Endometrial microvascular endothelial cells (primary cell): ENCODE measurements around the gene TAS1R2. TPM values are rescaled to one million over a fixed set of nuclear protein-coding genes. Genes with fewer than 3 reads are reported as not detected.
"Not testable (repeated sequence)": the region's sequence is repeated elsewhere in the genome, so short reads cannot be mapped to it uniquely, and the experiment has no call there.

Source experiments
- in situ Hi-C: cut with HindIII; loops from 2 replicates; pipeline ENCODE4 v1.10.0; 2017; ENCODE audit warnings: low sequenced_read_pairs, low pct_unique_long_range_greater_than_20kb; ENCODE audit errors: inconsistent ontology term
- total RNA-seq: library from RNA; depleted of rRNA; stranded (reverse); fragments of >200 nt; gene quantifications from one replicate; pipeline ENCODE4 v1.2.3, GENCODE V29; 2015; ENCODE audit errors: inconsistent ontology term

The TAS1R2 gene
- total RNA-seq, 1 donor from 2014 or later: not detected

- in situ Hi-C loops: no loop called here
Measured at GRCh38 chr1:18840145-18840544, 19.3 kb downstream of the TAS1R2 start.

DNA sequence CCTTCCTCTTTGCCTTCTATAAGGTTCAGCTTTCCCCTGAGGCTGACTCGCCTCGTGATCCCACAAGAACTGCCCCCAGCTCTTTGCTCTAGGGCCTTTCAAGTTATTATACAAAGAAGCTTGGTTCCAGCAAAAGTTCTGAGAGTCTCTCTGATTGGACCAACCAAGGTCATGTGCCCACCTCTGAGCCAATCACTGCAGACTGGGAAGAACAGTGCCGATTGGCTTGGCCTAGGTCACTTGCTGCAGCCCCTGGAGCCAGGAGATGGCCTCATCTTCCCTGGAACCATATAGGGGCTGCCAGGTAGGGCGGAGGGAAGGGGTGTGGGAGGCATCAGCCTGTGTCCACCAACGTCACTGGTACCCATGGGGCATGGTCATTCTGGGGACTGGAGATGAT, 22.8 kb downstream of the TAS1R2 start:
- in situ Hi-C loops: no loop called here

- in situ Hi-C loops: not testable (repeated sequence)
Measured at GRCh38 chr1:18832319-18832718, 27.1 kb downstream of the TAS1R2 start.

- in situ Hi-C loops: no loop called here
Measured at GRCh38 chr1:18831656-18832055, 27.8 kb downstream of the TAS1R2 start.

DNA sequence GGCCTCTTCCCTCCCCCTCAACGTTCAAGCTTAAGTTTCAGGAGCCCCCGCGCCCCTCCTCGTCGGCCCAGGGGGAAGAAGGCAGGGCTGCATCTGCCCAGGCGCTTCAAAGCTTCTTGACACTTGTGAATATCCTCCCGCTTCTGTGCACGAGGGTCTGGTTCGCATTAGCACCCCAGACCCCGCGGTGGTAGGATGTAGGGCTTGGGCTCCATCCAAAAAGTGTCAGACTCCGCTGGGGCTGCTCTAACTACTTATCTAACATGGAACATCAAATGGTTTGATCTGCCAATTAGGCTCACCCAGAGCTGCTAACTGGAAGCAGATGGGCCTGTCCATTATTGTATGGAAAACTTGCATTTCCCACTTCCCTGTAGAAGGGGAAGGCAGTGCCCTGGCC, 28.9 kb downstream of the TAS1R2 start:
- in situ Hi-C loops: no loop called here

- in situ Hi-C loops: no loop called here
Measured at GRCh38 chr1:18829671-18830070, 29.8 kb downstream of the TAS1R2 start.

DNA sequence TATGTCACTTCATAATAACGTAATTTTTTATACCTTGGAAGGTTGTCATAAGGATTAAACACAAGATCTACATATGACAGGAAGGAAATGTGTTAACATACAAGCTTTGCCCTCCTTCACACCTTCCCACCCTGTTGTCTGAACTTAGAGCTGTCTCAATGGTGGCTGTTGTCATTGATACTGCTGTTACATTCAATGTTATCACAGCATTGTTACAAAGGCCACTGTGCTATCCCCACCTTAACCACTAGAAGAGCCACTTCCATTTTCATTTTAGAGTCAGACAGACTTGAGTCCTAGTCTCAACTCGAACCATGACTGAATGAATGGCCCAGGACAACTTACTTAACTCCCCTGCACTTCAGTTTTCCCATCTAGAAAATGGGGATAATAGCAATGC, 31.2 kb downstream of the TAS1R2 start:
- in situ Hi-C loops: no loop called here

GRCh38 chr1:18823438-18823837, 36.0 kb downstream of the TAS1R2 start:
- in situ Hi-C loops: no loop called here

DNA sequence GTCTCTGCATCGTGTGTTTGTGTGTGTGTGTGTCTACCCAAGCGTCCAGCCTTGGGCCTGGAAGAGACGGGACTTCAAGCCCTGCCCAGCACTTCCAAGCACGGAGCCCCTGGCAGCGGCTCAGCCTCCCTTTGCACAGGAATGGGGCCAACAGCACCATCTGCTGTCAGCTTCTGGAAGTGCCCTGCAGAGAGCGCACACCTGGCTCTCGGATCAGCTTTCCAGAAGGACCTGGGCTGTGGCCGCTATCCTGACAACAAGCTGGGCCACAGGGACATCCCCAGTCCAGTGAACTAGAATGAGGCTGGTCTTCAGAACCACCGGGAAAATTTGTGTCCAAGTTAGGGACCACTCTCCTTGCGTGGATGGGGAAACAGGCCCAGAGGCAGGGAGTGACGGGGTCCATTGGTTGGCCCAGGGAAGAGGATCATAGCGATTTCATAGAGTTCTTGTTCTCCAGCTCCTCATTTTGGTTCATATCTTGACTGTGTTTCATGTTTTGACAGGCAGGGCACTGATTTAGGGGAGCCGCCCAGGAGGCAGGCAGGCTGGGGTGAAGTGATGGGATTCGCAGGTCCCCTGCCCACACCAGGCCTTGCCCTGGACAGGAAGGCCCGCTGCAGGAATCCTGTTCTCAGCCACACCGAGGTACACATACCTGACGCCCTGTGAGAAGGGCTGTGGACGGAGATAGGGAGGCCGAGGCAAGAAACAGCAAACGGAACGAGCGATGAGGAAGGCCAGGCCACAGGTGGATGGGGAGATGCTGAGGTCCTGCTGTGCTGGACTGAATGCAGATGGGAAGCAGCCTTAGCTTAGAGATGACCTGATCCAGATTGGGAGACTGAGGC, 38.4 kb downstream of the TAS1R2 start:
- in situ Hi-C loops: no loop called here

DNA sequence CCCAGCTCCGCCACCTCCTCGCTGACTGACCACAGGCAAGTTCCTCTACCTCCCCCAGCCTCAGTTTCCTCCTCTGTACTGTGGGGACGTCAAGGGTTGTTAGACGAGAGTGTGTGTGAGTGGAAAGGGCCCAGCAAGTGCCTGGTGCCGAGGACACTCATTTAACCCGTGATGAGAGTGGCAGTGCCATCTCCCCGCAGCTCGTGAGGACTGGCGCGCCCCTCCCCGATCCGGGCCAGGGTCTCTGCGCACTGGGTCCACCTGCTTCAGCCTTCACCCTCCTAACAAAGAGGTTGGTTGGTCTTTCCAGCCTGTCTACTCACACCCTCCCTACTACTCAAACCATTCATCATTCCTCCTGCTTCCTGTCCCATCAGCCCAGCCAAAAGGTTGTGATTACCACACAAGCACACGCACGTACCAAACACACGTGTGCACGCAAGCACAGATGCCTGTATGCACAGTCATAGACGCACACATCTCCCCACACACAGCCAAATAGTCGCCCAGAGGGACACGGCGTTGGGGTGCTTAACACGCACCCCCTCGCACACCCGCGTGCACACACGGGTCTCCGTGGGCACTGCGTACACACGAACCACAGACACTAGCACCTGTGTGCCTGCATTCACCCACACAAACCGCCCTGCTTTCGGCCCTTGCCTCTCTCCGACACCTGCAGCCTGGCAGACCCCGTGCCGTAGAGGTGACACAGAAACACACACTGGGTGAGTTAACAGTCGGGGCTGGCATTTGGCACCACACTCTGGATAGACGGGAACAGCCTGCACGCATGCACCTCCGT, 39.3 kb downstream of the TAS1R2 start:
- in situ Hi-C loops: no loop called here

DNA sequence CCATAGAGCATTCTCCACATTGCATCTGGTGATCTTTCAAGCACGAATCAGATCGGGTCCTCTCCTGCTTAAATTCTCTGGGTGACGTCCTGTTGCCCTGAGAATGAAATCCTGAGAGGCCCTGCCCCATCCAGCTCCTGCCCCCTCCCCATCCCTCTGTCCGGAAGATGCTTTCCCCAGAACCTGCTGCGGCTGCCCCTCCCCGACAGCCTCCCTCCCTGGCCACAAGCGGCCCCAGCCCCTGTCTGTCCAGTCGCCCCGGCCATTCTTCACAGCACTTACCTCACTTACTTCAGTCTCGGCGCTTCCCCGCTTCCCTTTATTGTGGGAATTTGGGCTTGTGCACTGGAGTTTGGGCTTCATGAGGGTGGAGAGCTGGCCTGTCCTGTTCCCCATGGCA, 40.3 kb downstream of the TAS1R2 start:
- in situ Hi-C loops: no loop called here

GRCh38 chr1:18817795-18818435, 41.5 kb downstream of the TAS1R2 start:
- in situ Hi-C loops: no loop called here

GRCh38 chr1:18817316-18817715, 42.1 kb downstream of the TAS1R2 start:
- in situ Hi-C loops: no loop called here

DNA sequence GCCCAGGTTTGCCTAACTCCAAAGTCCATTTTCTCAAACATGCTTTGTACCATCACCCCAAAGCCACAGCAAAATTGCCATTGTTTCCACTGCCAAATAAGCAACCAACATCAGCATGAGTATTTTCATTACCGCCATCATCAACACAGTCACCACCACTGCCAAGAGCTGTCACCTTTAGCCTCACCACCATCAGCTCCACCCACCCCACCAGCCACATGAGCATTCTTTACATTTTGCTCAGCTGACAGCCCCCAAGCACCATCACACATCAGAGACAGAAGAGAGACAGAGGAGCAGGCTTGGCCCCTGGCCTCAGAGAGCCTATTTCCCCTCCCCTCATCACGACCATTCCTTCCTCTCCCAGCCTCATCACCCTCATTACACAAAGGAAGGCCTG, 42.7 kb downstream of the TAS1R2 start:
- in situ Hi-C loops: no loop called here

DNA sequence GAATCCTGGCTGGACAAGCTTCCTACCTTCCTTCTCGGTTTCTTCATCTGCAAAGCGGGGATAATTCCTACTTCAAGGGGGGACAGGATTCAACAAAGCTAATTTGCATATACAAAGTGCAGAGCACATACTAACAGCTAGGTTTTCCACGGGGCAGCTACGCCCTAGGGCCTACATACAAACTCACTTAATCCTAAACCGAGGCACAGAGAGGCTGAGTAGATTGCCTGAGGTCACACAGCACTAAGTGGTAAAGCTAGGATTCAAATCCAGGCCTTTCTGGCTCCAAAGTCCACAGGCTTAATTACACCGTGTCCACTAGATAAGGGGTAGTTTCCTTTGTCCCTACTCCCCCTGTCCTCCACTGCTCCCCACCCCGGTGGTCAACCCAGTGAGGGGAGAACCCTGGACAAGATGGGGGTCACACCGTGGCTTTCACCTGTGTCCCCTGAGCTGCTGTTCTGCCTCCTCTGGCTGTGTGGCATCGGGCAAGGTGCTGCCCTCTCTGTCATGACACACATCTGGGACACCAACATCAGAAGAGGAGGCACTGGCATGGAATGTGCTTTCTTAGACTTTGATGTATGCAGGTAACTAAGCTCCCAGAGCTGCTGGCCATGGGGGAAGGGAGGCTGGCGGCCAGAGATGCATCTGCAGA, 44.5 kb downstream of the TAS1R2 start:
- in situ Hi-C loops: no loop called here

DNA sequence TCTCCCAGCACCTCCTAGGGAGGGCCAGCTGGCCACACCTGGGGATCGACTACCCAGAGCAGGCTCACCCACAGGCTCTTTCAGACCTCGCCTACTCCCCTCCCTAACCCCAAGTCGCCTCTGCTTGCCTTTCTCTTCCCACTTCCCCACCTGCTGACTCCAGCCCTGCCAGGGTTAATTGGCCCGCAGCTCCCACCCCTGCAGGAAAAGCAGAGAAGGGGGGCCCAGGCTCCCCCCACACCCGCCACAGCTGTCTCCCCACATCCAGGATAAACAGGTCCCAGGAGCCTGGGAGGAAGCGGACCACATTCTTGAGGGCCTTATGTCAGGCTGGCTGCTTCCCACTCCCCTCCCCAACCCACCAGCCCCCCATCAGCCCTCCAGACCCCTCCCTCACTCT, 45.0 kb downstream of the TAS1R2 start:
- in situ Hi-C loops: no loop called here

DNA sequence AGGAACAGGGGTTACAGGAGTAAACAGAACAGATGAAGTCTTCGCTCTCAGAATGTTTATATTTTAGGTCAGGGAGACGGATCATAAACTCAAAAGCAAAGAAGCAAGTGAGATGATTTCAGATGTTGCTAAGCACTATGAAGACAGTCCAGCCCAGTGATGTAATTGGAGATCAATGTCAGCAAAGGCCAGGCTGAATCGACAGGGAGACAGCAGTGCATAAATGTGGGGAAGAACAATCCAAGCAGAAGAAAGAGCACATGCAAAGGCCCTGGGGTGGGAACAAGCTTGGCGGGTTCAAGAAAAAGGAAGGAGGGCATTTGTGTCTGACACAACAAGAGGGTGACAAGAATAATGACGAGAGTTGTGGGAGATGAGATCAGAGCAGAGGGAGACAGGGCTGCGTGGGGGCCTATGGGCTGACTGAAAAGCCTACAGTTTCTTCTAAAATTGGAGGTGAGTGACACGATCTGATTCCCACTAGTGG, 47.0 kb downstream of the TAS1R2 start:
- in situ Hi-C loops: no loop called here

DNA sequence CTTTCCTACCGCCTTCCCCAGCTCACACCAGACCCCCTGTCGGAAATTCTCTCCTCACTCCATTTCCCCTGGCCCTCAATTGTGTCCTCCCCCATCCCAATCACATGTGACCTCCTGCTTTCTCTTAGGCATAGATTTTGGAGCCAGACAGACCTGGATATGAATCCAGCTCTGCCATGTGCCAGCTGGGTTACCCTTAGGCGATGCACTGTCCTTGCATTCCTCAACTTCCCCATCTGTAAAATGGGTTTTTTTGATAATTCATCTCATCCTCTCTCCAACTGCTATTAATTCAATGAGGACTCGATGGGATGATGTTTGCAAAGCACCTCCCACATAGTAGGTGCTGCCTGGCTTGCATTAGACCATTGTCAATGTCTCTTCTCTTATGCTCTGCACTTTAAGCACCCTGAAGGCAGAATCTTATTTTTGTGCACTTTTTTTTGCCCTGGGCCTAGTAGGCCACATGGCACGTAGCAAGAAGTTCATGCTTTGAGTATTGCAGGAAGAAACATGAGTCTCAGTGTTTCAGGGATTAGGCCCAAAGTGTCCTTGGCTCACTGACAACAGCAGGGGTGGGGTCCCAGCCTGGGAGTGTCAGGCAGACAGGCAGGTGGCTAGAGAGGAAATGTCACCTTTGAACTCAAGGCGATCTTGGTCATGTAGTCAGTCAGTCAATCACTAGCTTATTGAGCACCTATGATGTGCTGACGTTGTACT, 47.6 kb downstream of the TAS1R2 start:
- in situ Hi-C loops: no loop called here
